GM23248 (cell line): ENCODE data around the gene MLXIPL. TPM values are rescaled to one million over a fixed set of nuclear protein-coding genes. Genes with fewer than 3 reads are reported as not detected.

ENCODE experiments used
- DNase-seq: peaks from one replicate; pipeline ENCODE4 v3.0.0-alpha.2; 2015
- H2AFZ ChIP-seq: fragments of 200-600 bp; sonication (generic); 2 replicates; pipeline ENCODE4 v1.6.1; 2016; ENCODE audit warnings: antibody characterized with exemption
- H3F3A ChIP-seq: fragments of 200-600 bp; sonication (generic); 2 replicates; pipeline ENCODE4 v1.6.1; 2016; ENCODE audit warnings: mild to moderate bottlenecking, antibody characterized with exemption, mixed run types; ENCODE audit not compliant: insufficient read depth
- H3K27ac ChIP-seq: fragments of 200-600 bp; sonication (generic); 2 replicates; pipeline ENCODE4 v1.5.1; 2016; ENCODE audit warnings: mild to moderate bottlenecking
- H3K27me3 ChIP-seq: fragments of 200-600 bp; sonication (generic); replicated peaks from 2 replicates; pipeline ENCODE4 v1.6.1; 2016; ENCODE audit warnings: mild to moderate bottlenecking; ENCODE audit not compliant: insufficient read depth
- H3K36me3 ChIP-seq: fragments of 200-600 bp; sonication (generic); 2 replicates; pipeline ENCODE4 v1.6.1; 2016; ENCODE audit warnings: low read depth, mild to moderate bottlenecking
- H3K4me1 ChIP-seq: fragments of 200-600 bp; sonication (generic); 2 replicates; pipeline ENCODE4 v1.6.1; 2016; ENCODE audit warnings: mild to moderate bottlenecking; ENCODE audit not compliant: insufficient read depth
- H3K4me2 ChIP-seq: fragments of 200-600 bp; sonication (generic); one replicate; pipeline ENCODE4 v1.6.1; 2016; ENCODE audit warnings: mild to moderate bottlenecking; ENCODE audit not compliant: unreplicated experiment
- H3K4me3 ChIP-seq: fragments of 200-600 bp; sonication (generic); 2 replicates; pipeline ENCODE4 v1.5.1; 2016; ENCODE audit warnings: mild to moderate bottlenecking
- H3K79me2 ChIP-seq: fragments of 200-600 bp; sonication (generic); 2 replicates; pipeline ENCODE4 v1.6.1; 2016; ENCODE audit warnings: mild to moderate bottlenecking; ENCODE audit not compliant: insufficient read depth
- H3K9ac ChIP-seq: fragments of 200-600 bp; sonication (generic); 2 replicates; pipeline ENCODE4 v1.6.1; 2016; ENCODE audit warnings: mild to moderate bottlenecking
- H3K9me2 ChIP-seq: fragments of 200-600 bp; sonication (generic); 2 replicates; pipeline ENCODE4 v1.6.1; 2016; ENCODE audit warnings: mixed run types, mild to moderate bottlenecking, moderate library complexity; ENCODE audit not compliant: insufficient read depth
- H3K9me3 ChIP-seq: fragments of 200-600 bp; sonication (generic); one replicate; pipeline ENCODE4 v1.6.1; 2017; ENCODE audit warnings: low read depth
- H4K20me1 ChIP-seq: fragments of 200-600 bp; sonication (generic); 2 replicates; pipeline ENCODE4 v1.6.0; 2016; ENCODE audit not compliant: insufficient read depth
- EZH2 ChIP-seq: fragments of 200-600 bp; sonication (generic); IDR thresholded peaks from 2 replicates; pipeline ENCODE4 v1.6.1; 2018; ENCODE audit warnings: antibody characterized with exemption, mild to moderate bottlenecking; ENCODE audit not compliant: insufficient read depth, poor library complexity, severe bottlenecking
- EZH2phosphoT487 ChIP-seq: fragments of 200-600 bp; sonication (generic); IDR thresholded peaks from 2 replicates; pipeline ENCODE4 v1.6.1; 2018; ENCODE audit warnings: antibody characterized with exemption, moderate library complexity, mild to moderate bottlenecking, low read depth; ENCODE audit not compliant: insufficient read depth
- WGBS, 2 experiments: methylation state at CpG; one replicate each; pipeline ENCODE4 v1.1.6; 2015 to 2017; ENCODE audit warnings: low lambda C conversion rate in 2 of 2, low coverage in 1 of 2; ENCODE audit errors: missing lambda C conversion rate in 2 of 2; 5-methylcytosine and 5-hydroxymethylcytosine counted together
- in situ Hi-C: fragments of 300-500 bp; cut with MboI; formaldehyde crosslinking; loops from 2 replicates; pipeline ENCODE4 v1.15.0; 2020
- polyA plus RNA-seq: library from polyadenylated mRNA; unstranded; fragments of >200 nt; fragmentation: Nextera tagmentation; extraction: Ambion mirVana; gene quantifications from 2 replicates; pipeline ENCODE4 v1.2.1, GENCODE V29; 2016
- total RNA-seq: library from RNA; depleted of rRNA; stranded (reverse); fragments of >200 nt; shearing (Covaris generic); gene quantifications from 2 replicates; pipeline ENCODE4 v1.2.3, GENCODE V29; 2014; rRNA removed

The MLXIPL gene
- total RNA-seq: not detected in 2 replicates
- polyA plus RNA-seq: not detected in 2 replicates

DNA sequence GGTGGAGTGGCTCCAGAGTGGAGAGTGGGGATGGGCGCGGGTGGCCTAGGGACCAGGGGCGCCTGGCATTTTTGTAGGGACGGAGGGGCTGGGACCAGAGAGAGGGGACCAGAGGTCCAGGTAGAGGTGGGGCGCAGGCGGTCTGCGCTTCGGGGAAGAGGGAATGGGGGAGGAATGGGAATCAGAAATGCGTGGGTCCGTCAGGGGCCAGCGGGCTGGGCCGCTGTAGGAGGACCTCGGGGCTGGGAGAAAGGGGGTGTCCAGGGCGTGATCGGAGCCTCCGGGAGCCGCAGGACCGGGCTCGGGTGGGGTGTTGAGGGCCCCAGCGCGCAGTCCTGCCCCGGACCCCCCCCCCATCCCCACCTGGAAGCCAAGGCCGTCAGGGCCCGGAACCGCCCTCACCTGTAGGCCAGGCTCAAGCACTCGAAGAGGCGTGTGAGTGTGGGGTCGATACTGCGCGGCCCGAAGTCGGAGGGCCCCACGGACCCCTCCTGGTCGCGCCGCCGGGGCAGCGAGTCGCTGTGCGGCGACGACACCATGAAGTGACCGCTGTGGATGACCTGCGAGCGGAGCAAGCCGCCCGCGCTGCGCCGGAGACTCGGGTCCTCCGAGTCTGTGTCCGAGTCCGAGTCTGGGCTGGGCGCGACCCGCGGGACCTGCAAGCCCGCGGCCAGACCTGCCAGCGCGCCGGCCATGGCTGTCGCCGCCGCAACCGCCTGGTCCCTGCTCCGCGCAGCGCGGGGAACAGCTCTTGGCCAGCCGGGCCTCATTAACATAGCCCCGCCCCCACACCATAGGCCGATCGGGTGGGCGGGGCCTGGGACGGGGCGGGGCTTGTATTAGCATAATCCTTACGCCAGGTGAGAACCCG lies at the start of gene MLXIPL:
MLXIPL (minus strand) TSS at position 725 of the 871 bp plus-strand sequence; CDS start at position 695, 30 bp downstream.
- 3 to 5% methylated on average over 50 to 63 of the region's 80 CpGs for WGBS, 2 experiments
- peak within 1 kb of the TSS; percentile 61 for H3K4me3 ChIP-seq
- peaks cover 45% of the 10 kb centered on the region for H3K27me3 ChIP-seq
- DNase-seq: peak; percentile 87
- no peak within 1 kb of the TSS for H3K9ac ChIP-seq
- H3K36me3 ChIP-seq: no peaks in the 10 kb centered on the region
- peak; percentile 40 for TF ChIP-seq EZH2
- peak; percentile 72; the same call in 1 of the 2 replicates for TF ChIP-seq EZH2phosphoT487
- no peaks in the 10 kb centered on the region for H4K20me1 ChIP-seq
- H3F3A ChIP-seq: no peaks in the 10 kb centered on the region
- H2AFZ ChIP-seq: peak within 1 kb of the TSS; percentile 54; the same call in 1 of the 2 replicates
- no peaks in the 10 kb centered on the region for H3K4me1 ChIP-seq
- H3K9me2 ChIP-seq: no peaks in the 10 kb centered on the region
- in situ Hi-C loops: loop anchor here (25.0 kb wide), 1 partner anchor 238 kb away; the partner anchor contains the start of gene TMEM270
- H3K9me3 ChIP-seq: no peaks in the 10 kb centered on the region
- no peaks in the 10 kb centered on the region for H3K79me2 ChIP-seq
- H3K4me2 ChIP-seq: peak within 1 kb of the TSS; percentile 65
- H3K27ac ChIP-seq: no peak within 1 kb of the TSS

DNA sequence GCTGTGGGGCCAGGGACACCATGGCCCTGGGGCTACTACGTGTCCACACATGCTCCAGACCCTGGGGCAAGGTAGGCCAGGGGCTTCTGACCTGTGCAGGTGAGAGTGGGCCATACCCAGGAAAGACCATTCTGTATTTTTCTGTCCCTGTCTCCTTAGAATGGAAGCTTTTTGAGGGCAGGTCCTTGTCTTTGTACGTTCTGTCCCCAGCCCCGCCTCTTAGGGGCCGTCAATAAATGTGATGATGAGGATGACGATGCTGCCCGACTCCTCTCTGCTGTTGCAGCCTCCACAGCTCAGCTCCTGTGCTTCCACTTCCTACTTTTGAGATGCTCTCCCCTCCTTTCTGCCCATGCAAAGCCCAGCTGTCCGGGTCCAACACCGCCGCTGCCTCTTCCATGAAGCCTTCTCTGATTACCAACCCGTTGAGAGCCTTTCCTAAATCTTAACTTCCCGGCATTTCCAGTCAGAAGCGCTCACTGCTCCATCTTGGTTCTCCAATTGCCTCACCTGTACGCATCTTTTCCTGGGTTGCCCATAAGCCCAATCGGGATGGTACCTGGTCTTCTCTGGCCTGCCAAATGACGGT lies 47.6 kb upstream of the MLXIPL start:
- H3K4me3 ChIP-seq: no peak overlapping the region
- H3K27me3 ChIP-seq: no peaks in the 10 kb centered on the region
- no peak overlapping the region for H3K4me2 ChIP-seq
- H3K27ac ChIP-seq: no peak overlapping the region
- H3K4me1 ChIP-seq: no peaks in the 10 kb centered on the region
- no peak overlapping the region for H2AFZ ChIP-seq
- in situ Hi-C loops: no loop called here
- no peak for TF ChIP-seq EZH2phosphoT487
- TF ChIP-seq EZH2: no peak
- no peaks in the 10 kb centered on the region for H4K20me1 ChIP-seq
- peaks cover 6% of the 10 kb centered on the region; the same call in 1 of the 2 replicates for H3F3A ChIP-seq
- no peaks in the 10 kb centered on the region for H3K36me3 ChIP-seq
- no peak for DNase-seq
- no peaks in the 10 kb centered on the region for H3K79me2 ChIP-seq
- no peaks in the 10 kb centered on the region for H3K9me3 ChIP-seq
- WGBS, 2 experiments: 92 to 93% methylated on average over 15 of the region's 15 CpGs
- H3K9me2 ChIP-seq: no peaks in the 10 kb centered on the region
- H3K9ac ChIP-seq: no peak overlapping the region

- WGBS, 2 experiments: 47 to 100% methylated on average over 1 to 12 of the region's 12 CpGs
These were observed 47.0 kb upstream of the MLXIPL start for GRCh38 chr7:73671322-73671661.

GRCh38 chr7:73669858-73670385 lies 45.6 kb upstream of the MLXIPL start:
- TF ChIP-seq EZH2 (no peak), EZH2phosphoT487 (no peak)
- H3K9me2 ChIP-seq: no peaks in the 10 kb centered on the region
- no peaks in the 10 kb centered on the region for H3F3A ChIP-seq
- H2AFZ ChIP-seq: no peak overlapping the region
- no peaks in the 10 kb centered on the region for H3K79me2 ChIP-seq
- no peaks in the 10 kb centered on the region for H4K20me1 ChIP-seq
- no peak overlapping the region for H3K4me2 ChIP-seq
- no peak overlapping the region for H3K9ac ChIP-seq
- WGBS, 2 experiments: 72 to 78% methylated on average over 11 to 12 of the region's 12 CpGs
- H3K4me1 ChIP-seq: no peaks in the 10 kb centered on the region
- H3K36me3 ChIP-seq: no peaks in the 10 kb centered on the region
- no peaks in the 10 kb centered on the region for H3K27me3 ChIP-seq
- no peaks in the 10 kb centered on the region for H3K9me3 ChIP-seq
- no peak overlapping the region for H3K4me3 ChIP-seq
- no peak for DNase-seq
- in situ Hi-C loops: no loop called here
- H3K27ac ChIP-seq: no peak overlapping the region

More at GRCh38 chr7:73671322-73671661, 47.0 kb upstream of the MLXIPL start:
- no peak overlapping the region for H2AFZ ChIP-seq
- H3K79me2 ChIP-seq: no peaks in the 10 kb centered on the region
- no peak overlapping the region for H3K4me3 ChIP-seq
- H3K4me1 ChIP-seq: no peaks in the 10 kb centered on the region
- TF ChIP-seq EZH2 (no peak), EZH2phosphoT487 (no peak)
- no peaks in the 10 kb centered on the region for H3K9me3 ChIP-seq
- no peaks in the 10 kb centered on the region for H3K9me2 ChIP-seq
- H4K20me1 ChIP-seq: no peaks in the 10 kb centered on the region
- no peaks in the 10 kb centered on the region for H3K27me3 ChIP-seq
- peaks cover 6% of the 10 kb centered on the region; the same call in 1 of the 2 replicates for H3F3A ChIP-seq
- in situ Hi-C loops: no loop called here
- H3K4me2 ChIP-seq: no peak overlapping the region
- no peak overlapping the region for H3K9ac ChIP-seq
- DNase-seq: no peak
- no peaks in the 10 kb centered on the region for H3K36me3 ChIP-seq
- H3K27ac ChIP-seq: no peak overlapping the region
